DND-41 (cell line): Measurements from ENCODE around the gene KDM5A.

Experiments used
- EZH2 ChIP-seq: IDR thresholded peaks from 3 replicates; pipeline ENCODE4 v1.6.1; 2012; ENCODE audit warnings: borderline replicate concordance, low read depth, mild to moderate bottlenecking, moderate library complexity, low read length, inconsistent platforms; ENCODE audit not compliant: severe bottlenecking
- TF ChIP-seq, protein P1 (sequence below): IDR thresholded peaks from 2 replicates; pipeline ENCODE4 v1.5.1; 2012; ENCODE audit warnings: borderline replicate concordance, low read length, moderate library complexity, mild to moderate bottlenecking; ENCODE audit not compliant: poor library complexity, severe bottlenecking; ENCODE audit errors: extremely low read depth

DNA sequence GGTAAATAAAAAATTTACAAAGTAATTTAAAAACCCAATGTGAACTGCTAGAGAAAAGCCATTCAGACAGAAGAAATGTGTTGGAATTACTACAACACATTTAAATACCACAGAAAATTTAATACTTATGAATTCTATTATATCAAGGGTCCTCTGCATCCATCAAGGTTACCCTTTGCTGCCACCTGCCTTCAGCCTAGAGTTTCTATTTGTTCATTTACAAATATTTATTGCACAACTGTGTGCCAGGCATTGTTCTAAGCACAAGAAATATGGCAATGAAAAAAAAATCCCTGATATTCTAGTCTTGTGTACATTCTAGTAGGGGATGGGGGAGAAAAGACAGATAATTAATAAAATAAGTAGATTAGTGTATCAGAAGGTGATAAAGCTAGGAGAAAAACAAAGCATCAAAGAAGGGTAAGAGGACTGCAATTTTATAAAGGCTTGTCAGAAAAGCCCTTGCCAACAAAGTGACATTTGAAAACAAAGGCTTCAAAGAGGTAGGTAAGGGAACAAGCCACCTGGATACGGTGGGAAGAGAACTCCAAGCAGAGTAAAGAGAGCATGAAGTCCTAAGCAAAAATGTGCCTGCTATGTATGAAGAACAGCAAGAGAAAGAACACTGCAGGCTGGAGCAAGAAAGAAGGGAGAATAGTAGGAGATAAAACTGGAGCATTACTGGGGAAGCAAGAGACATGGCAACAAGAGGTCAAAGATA is 67.4 kb downstream of the KDM5A start:
- TF ChIP-seq, protein P1, sequence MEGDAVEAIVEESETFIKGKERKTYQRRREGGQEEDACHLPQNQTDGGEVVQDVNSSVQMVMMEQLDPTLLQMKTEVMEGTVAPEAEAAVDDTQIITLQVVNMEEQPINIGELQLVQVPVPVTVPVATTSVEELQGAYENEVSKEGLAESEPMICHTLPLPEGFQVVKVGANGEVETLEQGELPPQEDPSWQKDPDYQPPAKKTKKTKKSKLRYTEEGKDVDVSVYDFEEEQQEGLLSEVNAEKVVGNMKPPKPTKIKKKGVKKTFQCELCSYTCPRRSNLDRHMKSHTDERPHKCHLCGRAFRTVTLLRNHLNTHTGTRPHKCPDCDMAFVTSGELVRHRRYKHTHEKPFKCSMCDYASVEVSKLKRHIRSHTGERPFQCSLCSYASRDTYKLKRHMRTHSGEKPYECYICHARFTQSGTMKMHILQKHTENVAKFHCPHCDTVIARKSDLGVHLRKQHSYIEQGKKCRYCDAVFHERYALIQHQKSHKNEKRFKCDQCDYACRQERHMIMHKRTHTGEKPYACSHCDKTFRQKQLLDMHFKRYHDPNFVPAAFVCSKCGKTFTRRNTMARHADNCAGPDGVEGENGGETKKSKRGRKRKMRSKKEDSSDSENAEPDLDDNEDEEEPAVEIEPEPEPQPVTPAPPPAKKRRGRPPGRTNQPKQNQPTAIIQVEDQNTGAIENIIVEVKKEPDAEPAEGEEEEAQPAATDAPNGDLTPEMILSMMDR: peak; percentile 28
- no peak for TF ChIP-seq EZH2
